ENCODE measurements around the gene ERLEC1. TPM values are rescaled to one million over a fixed set of nuclear protein-coding genes. Genes with fewer than 3 reads are reported as not detected.

Gene ERLEC1
- total and polyA plus RNA-seq, 2 of the 4 experiments (the other 2 are of a cell fraction), result 40.3 to 53.4 TPM

DNA sequence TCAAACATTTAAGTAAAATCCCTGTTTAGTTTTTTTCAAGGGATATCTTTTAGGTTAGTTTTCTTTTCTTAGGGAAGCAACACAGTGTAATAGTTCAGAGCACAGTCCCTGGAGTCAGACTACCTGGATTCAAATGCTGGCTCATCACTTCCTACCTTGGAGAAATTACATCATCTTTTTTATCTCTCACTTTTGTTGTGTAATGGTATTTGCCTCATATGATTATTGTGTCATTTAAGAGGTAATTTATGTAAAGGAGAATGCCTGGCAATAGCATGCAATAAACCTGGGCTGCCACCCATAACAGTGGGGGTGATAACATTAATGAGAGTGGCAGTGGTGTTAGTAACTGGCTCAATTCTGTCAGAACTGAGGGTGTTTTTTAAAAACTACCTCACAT, 26.3 kb downstream of the ERLEC1 start:
- Histone ChIP-seq H3K79me1 (ENCODE audit: low read depth in 1 of 2, low read length in 2 of 2) (no peaks in the 10 kb centered on the region), H3K23ac (ENCODE audit: low read depth, low read length) (no peak overlapping the region), H2BK20ac (ENCODE audit: low read depth, low read length) (no peak overlapping the region), H3K4me1 (ENCODE audit: control insufficient read depth, insufficient read depth, low read length) (no peaks in the 10 kb centered on the region), H3K9me1 (ENCODE audit: insufficient read depth, low read length) (no peaks in the 10 kb centered on the region), H4K8ac (ENCODE audit: low read depth in 2 of 2, low read length in 2 of 2) (no peak overlapping the region), H2AK5ac (ENCODE audit: low read depth, low read length) (no peak overlapping the region), H2BK15ac (ENCODE audit: low read depth, low read length) (no peak overlapping the region), H3K9me3 (ENCODE audit: control insufficient read depth, insufficient read depth, low read length) (no peaks in the 10 kb centered on the region), H3K9ac (ENCODE audit: low read depth, low read length) (no peak overlapping the region), H3K36me3 (ENCODE audit: control insufficient read depth, insufficient read depth, low read length) (peaks cover 18% of the 10 kb centered on the region), H2BK120ac (ENCODE audit: low read depth, low read length) (no peak overlapping the region), H3K14ac (replicated peaks; ENCODE audit: low read depth, low read length) (no peak overlapping the region), H3K18ac (ENCODE audit: low read depth, low read length) (no peak overlapping the region), H3K4me2 (ENCODE audit: low read depth, low read length) (no peak overlapping the region), H4K20me1 (ENCODE audit: insufficient read depth, low read length) (no peaks in the 10 kb centered on the region), H3K27me3 (ENCODE audit: control insufficient read depth, insufficient read depth, low read length) (no peaks in the 10 kb centered on the region), H3K56ac (ENCODE audit: extremely low read depth, insufficient read depth, low read length) (no peak overlapping the region), H2AFZ (replicated peaks; ENCODE audit: low read length, poor library complexity) (no peak overlapping the region), H3K27ac (ENCODE audit: insufficient read depth, low read length) (no peak overlapping the region), H3K4ac (ENCODE audit: low read depth, low read length) (no peak overlapping the region), H4K5ac (ENCODE audit: low read depth, low read length) (no peak overlapping the region), H3K4me3 (ENCODE audit: insufficient read depth, low read depth, low read length) (no peak overlapping the region), H2BK5ac (ENCODE audit: low read depth, low read length, poor library complexity, severe bottlenecking) (no peak overlapping the region), H2AK9ac (replicated peaks; ENCODE audit: low read depth, low read length, poor library complexity) (no peak overlapping the region), H4K91ac (ENCODE audit: insufficient read depth, low read depth, low read length) (no peak overlapping the region)
- dilution Hi-C loops (cut with HindIII; ENCODE audit: low sequenced_read_pairs, unreplicated experiment), result no loop called here
- intact Hi-C loops (cut with micrococcal nuclease), result loop anchor here (5.0 kb wide), 1 partner anchor 79 kb away; no protein-coding TSS in a partner anchor
- in situ Hi-C loops (cut with MboI; ENCODE audit: low sequenced_read_pairs), result no loop called here
- ChIA-PET CTCF (no interaction called here), POLR2A (ENCODE audit: unreplicated experiment) (interaction anchor here (0.6 kb wide), 1 partner anchor 771 kb away, joined by 4 read pairs; no protein-coding TSS in a partner anchor)
- ATAC-seq (ENCODE audit: low read depth), result no peak
- BruUV-seq (replicated peaks), result no TSS peak
- TF ChIP-seq RFX5 (IDR thresholded peaks at IDR 0.05; ENCODE audit: low read depth, low read length) (no peak), BHLHE40 (IDR thresholded peaks at IDR 0.05; ENCODE audit: low read depth, low read length) (no peak), FOS (IDR thresholded peaks at IDR 0.05; ENCODE audit: low read depth, low read length) (no peak), MXI1 (IDR thresholded peaks at IDR 0.05; ENCODE audit: borderline replicate concordance, low read depth, low read length) (no peak)
- TF ChIP-seq, protein P1, sequence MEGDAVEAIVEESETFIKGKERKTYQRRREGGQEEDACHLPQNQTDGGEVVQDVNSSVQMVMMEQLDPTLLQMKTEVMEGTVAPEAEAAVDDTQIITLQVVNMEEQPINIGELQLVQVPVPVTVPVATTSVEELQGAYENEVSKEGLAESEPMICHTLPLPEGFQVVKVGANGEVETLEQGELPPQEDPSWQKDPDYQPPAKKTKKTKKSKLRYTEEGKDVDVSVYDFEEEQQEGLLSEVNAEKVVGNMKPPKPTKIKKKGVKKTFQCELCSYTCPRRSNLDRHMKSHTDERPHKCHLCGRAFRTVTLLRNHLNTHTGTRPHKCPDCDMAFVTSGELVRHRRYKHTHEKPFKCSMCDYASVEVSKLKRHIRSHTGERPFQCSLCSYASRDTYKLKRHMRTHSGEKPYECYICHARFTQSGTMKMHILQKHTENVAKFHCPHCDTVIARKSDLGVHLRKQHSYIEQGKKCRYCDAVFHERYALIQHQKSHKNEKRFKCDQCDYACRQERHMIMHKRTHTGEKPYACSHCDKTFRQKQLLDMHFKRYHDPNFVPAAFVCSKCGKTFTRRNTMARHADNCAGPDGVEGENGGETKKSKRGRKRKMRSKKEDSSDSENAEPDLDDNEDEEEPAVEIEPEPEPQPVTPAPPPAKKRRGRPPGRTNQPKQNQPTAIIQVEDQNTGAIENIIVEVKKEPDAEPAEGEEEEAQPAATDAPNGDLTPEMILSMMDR (conservative IDR thresholded peaks at IDR 0.05; ENCODE audit: low read depth, low read length), result no peak
- TF ChIP-seq, protein P2, sequence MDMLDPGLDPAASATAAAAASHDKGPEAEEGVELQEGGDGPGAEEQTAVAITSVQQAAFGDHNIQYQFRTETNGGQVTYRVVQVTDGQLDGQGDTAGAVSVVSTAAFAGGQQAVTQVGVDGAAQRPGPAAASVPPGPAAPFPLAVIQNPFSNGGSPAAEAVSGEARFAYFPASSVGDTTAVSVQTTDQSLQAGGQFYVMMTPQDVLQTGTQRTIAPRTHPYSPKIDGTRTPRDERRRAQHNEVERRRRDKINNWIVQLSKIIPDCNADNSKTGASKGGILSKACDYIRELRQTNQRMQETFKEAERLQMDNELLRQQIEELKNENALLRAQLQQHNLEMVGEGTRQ (IDR thresholded peaks at IDR 0.05; ENCODE audit: low read depth, low read length), result no peak
- DNase-seq, result no peak
